AG09309 (cell line): Measurements from ENCODE around the gene C2orf68.

ENCODE experiments used
- DNase-seq: peaks from one replicate; pipeline ENCODE4 v3.0.0-alpha.2; 2010; ENCODE audit warnings: low read depth
- H3K4me3 ChIP-seq: 2 replicates; pipeline ENCODE4 v1.5.1; 2011; ENCODE audit warnings: mild to moderate bottlenecking, low read depth, low read length, moderate library complexity; ENCODE audit not compliant: control insufficient read depth
- CTCF ChIP-seq: IDR thresholded peaks from 2 replicates; pipeline ENCODE4 v1.5.1; 2011; ENCODE audit warnings: mild to moderate bottlenecking, low read depth, low read length, inconsistent platforms; ENCODE audit not compliant: insufficient read depth, control insufficient read depth; ENCODE audit errors: missing control alignments

C2orf68 gene

GRCh38 chr2:85600235-85600575 lies 11.7 kb downstream of the C2orf68 start:
- H3K4me3 ChIP-seq: no peak overlapping the region
- no peak for TF ChIP-seq CTCF

GRCh38 chr2:85599468-85600234 lies 12.2 kb downstream of the C2orf68 start:
- no peak overlapping the region for H3K4me3 ChIP-seq
- no peak for DNase-seq
- TF ChIP-seq CTCF: no peak

More at GRCh38 chr2:85600235-85600575, 11.7 kb downstream of the C2orf68 start:
- no peak for DNase-seq

- DNase-seq: no peak
- no peak for TF ChIP-seq CTCF
- H3K4me3 ChIP-seq: no peak overlapping the region
Observed at GRCh38 chr2:85598594-85599340, 13.1 kb downstream of the C2orf68 start.

GRCh38 chr2:85597241-85597640 lies 14.6 kb downstream of the C2orf68 start:
- DNase-seq: no peak
- no peak overlapping the region for H3K4me3 ChIP-seq
- TF ChIP-seq CTCF: no peak

DNA sequence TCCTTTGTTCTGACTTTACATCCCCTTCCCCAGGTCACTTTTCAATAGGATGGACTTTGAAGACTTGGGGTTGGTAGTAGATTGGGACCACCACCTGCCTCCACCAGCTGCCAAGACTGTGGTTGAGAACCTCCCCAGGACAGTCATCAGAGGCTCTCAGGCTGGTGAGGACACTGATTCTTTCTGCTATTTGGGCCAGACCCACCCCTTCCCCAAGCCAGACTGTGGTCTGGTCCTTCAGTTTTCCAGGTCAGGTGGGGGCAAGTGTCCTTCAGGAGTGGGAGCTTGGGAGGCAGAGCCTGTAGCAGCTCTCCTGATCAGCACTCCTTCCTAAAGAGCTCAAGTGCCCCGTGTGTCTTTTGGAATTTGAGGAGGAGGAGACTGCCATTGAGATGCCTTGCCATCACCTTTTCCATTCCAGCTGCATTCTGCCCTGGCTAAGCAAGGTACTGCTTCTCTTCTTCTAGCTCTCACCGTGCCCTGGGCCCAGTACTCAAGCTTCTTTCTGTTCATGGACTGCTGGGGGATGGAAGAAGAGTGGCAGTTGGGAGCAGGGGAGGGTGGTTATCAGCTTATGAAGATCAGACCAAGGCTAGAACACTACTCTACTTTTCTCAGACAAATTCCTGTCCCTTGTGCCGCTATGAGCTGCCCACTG lies 15.3 kb downstream of the C2orf68 start:
- no peak for DNase-seq
- TF ChIP-seq CTCF: no peak
- H3K4me3 ChIP-seq: peak overlapping the region; percentile 73

GRCh38 chr2:85596026-85596333 lies 15.9 kb downstream of the C2orf68 start:
- peak overlapping the region; percentile 73 for H3K4me3 ChIP-seq
- TF ChIP-seq CTCF: no peak
- DNase-seq: no peak
